K562 (cell line): ENCODE measurements around the gene ZFYVE21. TPM values are rescaled to one million over a fixed set of nuclear protein-coding genes. Genes with fewer than 3 reads are reported as not detected.
A peak's percentile ranks its signal among the peaks of the same experiment; 100 is the strongest.

Experiments
- ATAC-seq: fragments of 200-7000 bp; cut with Tn5 transposase; 3 replicates; pipeline ENCODE4 v1.9.1; 2020; ENCODE audit warnings: moderate library complexity
- BruUV-seq: library from RNA; stranded (reverse); fragments of 400-500 nt; replicated peaks from 2 replicates; lab custom pipeline; 2021; lab: Mats Ljungman, UMichigan
- CTCF ChIA-PET: fragments of 300-600 bp; formaldehyde crosslinking; extraction: SDS; loops from one replicate; lab custom pipeline; 2021; ENCODE audit warnings: low intra/inter-chr PET ratio; lab: Yijun Ruan, JAX
- POLR2A ChIA-PET: fragments of 300-600, 350-650 bp; sonication (Branson Sonifier 250); formaldehyde crosslinking; extraction: SDS; loops from one replicate; lab custom pipeline; 2021; ENCODE audit warnings: antibody characterized with exemption, inconsistent platforms; lab: Yijun Ruan, JAX
- DNase-seq, 4 experiments: peaks; one replicate each; pipeline versions ENCODE4 v3.0.0 to v3.0.0-alpha.2; 2011 to 2018; ENCODE audit warnings: low spot score in 3 of 4, mixed read lengths in 3 of 4; ENCODE audit errors: extremely low read depth in 1 of 4
- FAIRE-seq: peaks from 2 replicates; lab custom pipeline; 2011; peaks lifted over from hg19 to GRCh38; lab: Jason Lieb, UNC
- H2AFZ ChIP-seq: 2 replicates; pipeline ENCODE4 v1.6.0; 2011; ENCODE audit warnings: low read depth, low read length, control low read depth, inconsistent platforms
- H3K27ac ChIP-seq: fragments of 200-600 bp; 3 replicates; pipeline ENCODE4 v1.8.0; 2011; ENCODE audit warnings: low read depth, mild to moderate bottlenecking, control low read depth, inconsistent platforms, low read length, moderate library complexity, mixed read lengths; ENCODE audit errors: extremely low read depth
- H3K27me3 ChIP-seq, 2 experiments: fragments of 300-600 bp in 1 of 2; 2 replicates in 1 of 2; 3 replicates in 1 of 2; pipeline versions ENCODE4 v1.6.0 to v1.8.0; 2011; ENCODE audit warnings: inconsistent platforms in 2 of 2, low read length in 2 of 2, mild to moderate bottlenecking in 1 of 2, mixed read lengths in 1 of 2, moderate library complexity in 1 of 2; ENCODE audit not compliant: control insufficient read depth in 2 of 2, insufficient read depth in 2 of 2
- H3K36me3 ChIP-seq: fragments of 300-600 bp; 3 replicates; pipeline ENCODE4 v1.8.0; 2011; ENCODE audit warnings: mild to moderate bottlenecking, low read length, inconsistent platforms; ENCODE audit not compliant: control insufficient read depth, insufficient read depth
- H3K4me1 ChIP-seq, 2 experiments: fragments of 200-600 bp in 1 of 2; replicated peaks in 1 of 2; 2 replicates in 1 of 2; 3 replicates in 1 of 2; pipeline versions ENCODE4 v1.5.1 to v1.8.0; 2011; ENCODE audit warnings: inconsistent platforms in 2 of 2, low read length in 2 of 2, mild to moderate bottlenecking in 1 of 2, mixed read lengths in 1 of 2, moderate library complexity in 1 of 2; ENCODE audit not compliant: control insufficient read depth in 2 of 2, insufficient read depth in 2 of 2
- H3K4me2 ChIP-seq: 2 replicates; pipeline ENCODE4 v1.6.1; 2011; ENCODE audit warnings: low read length, control low read depth, inconsistent platforms, mixed read lengths; ENCODE audit not compliant: insufficient read depth
- H3K4me3 ChIP-seq: fragments of 200-600 bp; sonication (generic), shearing (Covaris generic); 2 replicates; pipeline ENCODE4 v1.5.1; 2016; ENCODE audit warnings: control low read depth, inconsistent platforms
- H3K79me2 ChIP-seq: fragments of 200-600 bp; 3 replicates; pipeline ENCODE4 v1.8.0; 2011; ENCODE audit warnings: low read length, inconsistent platforms; ENCODE audit not compliant: control insufficient read depth, insufficient read depth
- H3K9ac ChIP-seq, 2 experiments: 2 replicates each; pipeline versions ENCODE4 v1.6.0 to v1.6.1; 2011; ENCODE audit warnings: low read depth in 2 of 2, low read length in 2 of 2, control low read depth in 1 of 2, inconsistent platforms in 1 of 2, mild to moderate bottlenecking in 1 of 2, mixed read lengths in 1 of 2; ENCODE audit not compliant: insufficient read depth in 1 of 2
- H3K9me1 ChIP-seq: one replicate; pipeline ENCODE4 v1.6.0; 2011; ENCODE audit warnings: inconsistent platforms, mild to moderate bottlenecking, low read length, moderate library complexity; ENCODE audit not compliant: control insufficient read depth, insufficient read depth
- H3K9me3 ChIP-seq: replicated peaks from 2 replicates; pipeline ENCODE4 v1.5.1; 2011; ENCODE audit warnings: low read depth, low read length, inconsistent platforms; ENCODE audit not compliant: control insufficient read depth, insufficient read depth
- H4K20me1 ChIP-seq: replicated peaks from 2 replicates; pipeline ENCODE4 v1.6.1; 2011; ENCODE audit warnings: low read length, inconsistent platforms, mixed read lengths; ENCODE audit not compliant: control insufficient read depth, insufficient read depth
- PCBP1 ChIP-seq: fragments of 200-400 bp; formaldehyde crosslinking; IDR thresholded peaks from 2 replicates; pipeline ENCODE4 v1.6.1; 2018; ENCODE audit warnings: mild to moderate bottlenecking, low read depth, low read length; ENCODE audit not compliant: poor library complexity, severe bottlenecking
- ZNF444 ChIP-seq: fragments of 250-450 bp; sonication (Bioruptor Pico); IDR thresholded peaks from 2 replicates; pipeline ENCODE4 v1.4.0; 2020; ENCODE audit warnings: mild to moderate bottlenecking, moderate library complexity
- ZNF561 ChIP-seq: fragments of 450-650 bp; formaldehyde crosslinking; conservative IDR thresholded peaks from 2 replicates; pipeline ENCODE4 v1.4.0; 2020; ENCODE audit warnings: mild to moderate bottlenecking, moderate library complexity
- WGBS: fragments of 100-300 bp; shearing (Covaris generic); methylation state at CpG from one replicate; pipeline ENCODE4 v1.1.6; 2016; ENCODE audit warnings: low coverage, mixed read lengths; ENCODE audit not compliant: insufficient coverage; ENCODE audit errors: missing lambda C conversion rate; 5-methylcytosine and 5-hydroxymethylcytosine counted together
- in situ Hi-C: fragments of 300-500 bp; cut with MboI; formaldehyde crosslinking; loops from 4 replicates; pipeline ENCODE4 v1.15.0; 2018; ENCODE audit warnings: inconsistent platforms, mixed read lengths
- intact Hi-C: fragments of 100-400 bp; cut with micrococcal nuclease; formaldehyde crosslinking; loops from 2 replicates; pipeline ENCODE4 v1.14.2; 2022
- polyA plus RNA-seq, 8 experiments: library from polyadenylated mRNA; depleted of rRNA in 4 of 8; stranded (reverse) in 5 of 8; unstranded in 3 of 8; fragments of >200 nt; fragmentation: Nextera tagmentation in 2 of 8; fragmentation: Illumina TruSeq in 1 of 8; extraction: Ambion mirVana in 2 of 8; extraction: Trizol in 1 of 8; gene quantifications; 2 replicates each; pipeline versions ENCODE4 v1.2.1 to v1.2.3, GENCODE V29; 2011 to 2014; ENCODE audit warnings: inconsistent platforms in 1 of 8, missing spikeins in 1 of 8
- total RNA-seq, 7 experiments: library from RNA; depleted of rRNA in 6 of 7; stranded (reverse); fragments of >200 nt in 6 of 7; fragmentation: Illumina TruSeq in 2 of 7; extraction: Trizol in 2 of 7; gene quantifications; 2 replicates each; pipeline versions ENCODE4 v1.2.1 to v1.2.3, GENCODE V29; 2011 to 2021; ENCODE audit warnings: low replicate concordance in 1 of 7
- TF ChIP-seq, protein P1 (sequence below): IDR thresholded peaks from 2 replicates; pipeline ENCODE4 v1.6.1; 2011; ENCODE audit warnings: borderline replicate concordance, low read depth, mild to moderate bottlenecking, moderate library complexity, low read length; ENCODE audit not compliant: insufficient read depth, poor library complexity, severe bottlenecking
- TF ChIP-seq, protein P2 (sequence below): fragments of 450-650 bp; formaldehyde crosslinking; IDR thresholded peaks from 2 replicates; pipeline ENCODE4 v1.4.0; 2022; ENCODE audit warnings: mild to moderate bottlenecking, moderate library complexity
- TF ChIP-seq, protein P3 (sequence below): sonication (generic); formaldehyde crosslinking; IDR thresholded peaks from 2 replicates; pipeline ENCODE4 v1.8.0; 2023; ENCODE audit warnings: missing genetic modification reagents, mild to moderate bottlenecking, borderline replicate concordance
- TF ChIP-seq, protein P4 (sequence below): fragments of 200-800 bp; sonication (Bioruptor generic); IDR thresholded peaks from 2 replicates; pipeline ENCODE4 v1.6.1; 2017; ENCODE audit warnings: missing genetic modification characterization, missing compliant biosample characterization

Gene ZFYVE21
- total and polyA plus RNA-seq, 9 of the 15 experiments (the other 6 are each of a cell fraction or from before 2014, with no cell fraction given), result 0.90 to 23.1 (median 15.6) TPM

DNA sequence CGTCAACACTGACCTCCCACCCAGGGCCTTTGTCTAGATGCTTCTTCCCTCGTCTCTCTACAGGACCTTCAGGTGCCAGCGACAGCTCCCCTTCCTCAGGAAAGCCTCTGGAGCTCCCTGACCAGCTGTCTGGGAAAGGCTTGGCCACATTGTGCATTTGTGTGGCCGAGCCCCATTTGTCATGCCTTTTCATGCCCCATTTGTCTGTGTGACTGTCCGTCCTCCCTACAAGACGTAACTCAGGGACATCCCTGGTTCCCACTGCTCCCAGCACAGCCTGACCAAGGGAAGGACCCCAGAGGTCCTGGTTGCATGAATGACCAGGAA is 23.8 kb downstream of the ZFYVE21 start (continued):
- TF ChIP-seq ZNF444 (CRISPR knock-in tag), result no peak
- TF ChIP-seq, protein P1, sequence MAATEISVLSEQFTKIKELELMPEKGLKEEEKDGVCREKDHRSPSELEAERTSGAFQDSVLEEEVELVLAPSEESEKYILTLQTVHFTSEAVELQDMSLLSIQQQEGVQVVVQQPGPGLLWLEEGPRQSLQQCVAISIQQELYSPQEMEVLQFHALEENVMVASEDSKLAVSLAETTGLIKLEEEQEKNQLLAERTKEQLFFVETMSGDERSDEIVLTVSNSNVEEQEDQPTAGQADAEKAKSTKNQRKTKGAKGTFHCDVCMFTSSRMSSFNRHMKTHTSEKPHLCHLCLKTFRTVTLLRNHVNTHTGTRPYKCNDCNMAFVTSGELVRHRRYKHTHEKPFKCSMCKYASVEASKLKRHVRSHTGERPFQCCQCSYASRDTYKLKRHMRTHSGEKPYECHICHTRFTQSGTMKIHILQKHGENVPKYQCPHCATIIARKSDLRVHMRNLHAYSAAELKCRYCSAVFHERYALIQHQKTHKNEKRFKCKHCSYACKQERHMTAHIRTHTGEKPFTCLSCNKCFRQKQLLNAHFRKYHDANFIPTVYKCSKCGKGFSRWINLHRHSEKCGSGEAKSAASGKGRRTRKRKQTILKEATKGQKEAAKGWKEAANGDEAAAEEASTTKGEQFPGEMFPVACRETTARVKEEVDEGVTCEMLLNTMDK, result no peak
- TF ChIP-seq PCBP1, result no peak
- TF ChIP-seq, protein P2, sequence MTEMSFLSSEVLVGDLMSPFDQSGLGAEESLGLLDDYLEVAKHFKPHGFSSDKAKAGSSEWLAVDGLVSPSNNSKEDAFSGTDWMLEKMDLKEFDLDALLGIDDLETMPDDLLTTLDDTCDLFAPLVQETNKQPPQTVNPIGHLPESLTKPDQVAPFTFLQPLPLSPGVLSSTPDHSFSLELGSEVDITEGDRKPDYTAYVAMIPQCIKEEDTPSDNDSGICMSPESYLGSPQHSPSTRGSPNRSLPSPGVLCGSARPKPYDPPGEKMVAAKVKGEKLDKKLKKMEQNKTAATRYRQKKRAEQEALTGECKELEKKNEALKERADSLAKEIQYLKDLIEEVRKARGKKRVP (CRISPR knock-in tag), result no peak
- TF ChIP-seq ZNF561 (CRISPR knock-in tag), result no peak

DNA sequence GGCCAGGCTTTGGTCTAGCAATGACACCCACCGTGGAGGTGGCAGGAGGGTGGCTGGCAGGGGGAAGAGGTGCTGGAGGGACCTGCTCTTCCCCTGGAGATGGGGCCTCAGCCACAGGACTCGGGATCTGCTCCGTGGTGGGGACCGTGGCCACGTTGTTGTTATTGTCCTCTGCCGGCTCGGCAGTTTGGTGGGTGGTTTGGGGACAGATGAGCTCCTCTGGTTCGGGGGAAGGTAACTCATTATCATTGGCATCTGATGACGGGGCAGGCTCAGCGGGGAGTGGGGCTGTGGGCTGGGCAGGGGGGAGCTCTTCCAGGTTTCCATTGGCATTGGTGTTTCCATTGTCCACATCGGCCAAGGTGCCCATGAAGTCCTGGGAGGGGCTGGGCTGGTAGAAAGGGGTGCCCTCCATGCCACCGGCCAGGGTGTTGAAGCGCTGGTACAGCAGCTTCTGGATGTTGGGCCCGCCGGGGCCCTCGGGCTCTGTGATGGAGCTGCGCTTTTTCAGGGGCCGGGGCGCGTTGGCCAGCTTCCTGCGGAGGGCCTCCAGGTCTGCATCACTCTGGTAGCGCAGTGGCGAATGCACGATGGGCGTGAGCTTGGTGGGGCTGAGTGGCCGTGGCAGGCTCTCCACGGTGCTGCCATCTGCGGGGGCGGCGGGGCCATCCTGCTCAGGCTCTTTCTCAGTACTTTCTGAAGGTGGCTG is 24.3 kb downstream of the ZFYVE21 start:
- H3K9me3 ChIP-seq, result no peaks in the 10 kb centered on the region
- 83% methylated on average over 14 of the region's 30 CpGs for whole genome bisulfite sequencing
- H3K4me3 ChIP-seq, result no peak overlapping the region
- no peak overlapping the region for H3K27ac ChIP-seq
- peaks cover 0 to 10% of the 10 kb centered on the region in 2 experiments; a peak in 3 of 5 replicates for H3K4me1 ChIP-seq
- FAIRE-seq (no peak), DNase-seq (no peak), ATAC-seq (no peak)
- in situ Hi-C loops, result no loop called here
- ChIA-PET POLR2A (interaction anchor here (0.7 to 1.2 kb wide), 2 partner anchors 25 to 65 kb away, joined by 3 read pairs; partner anchors contain the start of genes XRCC3 and ZFYVE21), CTCF (no interaction called here)
- no peak overlapping the region for H3K4me2 ChIP-seq
- H3K79me2 ChIP-seq, result no peaks in the 10 kb centered on the region
- TF ChIP-seq, protein P3, sequence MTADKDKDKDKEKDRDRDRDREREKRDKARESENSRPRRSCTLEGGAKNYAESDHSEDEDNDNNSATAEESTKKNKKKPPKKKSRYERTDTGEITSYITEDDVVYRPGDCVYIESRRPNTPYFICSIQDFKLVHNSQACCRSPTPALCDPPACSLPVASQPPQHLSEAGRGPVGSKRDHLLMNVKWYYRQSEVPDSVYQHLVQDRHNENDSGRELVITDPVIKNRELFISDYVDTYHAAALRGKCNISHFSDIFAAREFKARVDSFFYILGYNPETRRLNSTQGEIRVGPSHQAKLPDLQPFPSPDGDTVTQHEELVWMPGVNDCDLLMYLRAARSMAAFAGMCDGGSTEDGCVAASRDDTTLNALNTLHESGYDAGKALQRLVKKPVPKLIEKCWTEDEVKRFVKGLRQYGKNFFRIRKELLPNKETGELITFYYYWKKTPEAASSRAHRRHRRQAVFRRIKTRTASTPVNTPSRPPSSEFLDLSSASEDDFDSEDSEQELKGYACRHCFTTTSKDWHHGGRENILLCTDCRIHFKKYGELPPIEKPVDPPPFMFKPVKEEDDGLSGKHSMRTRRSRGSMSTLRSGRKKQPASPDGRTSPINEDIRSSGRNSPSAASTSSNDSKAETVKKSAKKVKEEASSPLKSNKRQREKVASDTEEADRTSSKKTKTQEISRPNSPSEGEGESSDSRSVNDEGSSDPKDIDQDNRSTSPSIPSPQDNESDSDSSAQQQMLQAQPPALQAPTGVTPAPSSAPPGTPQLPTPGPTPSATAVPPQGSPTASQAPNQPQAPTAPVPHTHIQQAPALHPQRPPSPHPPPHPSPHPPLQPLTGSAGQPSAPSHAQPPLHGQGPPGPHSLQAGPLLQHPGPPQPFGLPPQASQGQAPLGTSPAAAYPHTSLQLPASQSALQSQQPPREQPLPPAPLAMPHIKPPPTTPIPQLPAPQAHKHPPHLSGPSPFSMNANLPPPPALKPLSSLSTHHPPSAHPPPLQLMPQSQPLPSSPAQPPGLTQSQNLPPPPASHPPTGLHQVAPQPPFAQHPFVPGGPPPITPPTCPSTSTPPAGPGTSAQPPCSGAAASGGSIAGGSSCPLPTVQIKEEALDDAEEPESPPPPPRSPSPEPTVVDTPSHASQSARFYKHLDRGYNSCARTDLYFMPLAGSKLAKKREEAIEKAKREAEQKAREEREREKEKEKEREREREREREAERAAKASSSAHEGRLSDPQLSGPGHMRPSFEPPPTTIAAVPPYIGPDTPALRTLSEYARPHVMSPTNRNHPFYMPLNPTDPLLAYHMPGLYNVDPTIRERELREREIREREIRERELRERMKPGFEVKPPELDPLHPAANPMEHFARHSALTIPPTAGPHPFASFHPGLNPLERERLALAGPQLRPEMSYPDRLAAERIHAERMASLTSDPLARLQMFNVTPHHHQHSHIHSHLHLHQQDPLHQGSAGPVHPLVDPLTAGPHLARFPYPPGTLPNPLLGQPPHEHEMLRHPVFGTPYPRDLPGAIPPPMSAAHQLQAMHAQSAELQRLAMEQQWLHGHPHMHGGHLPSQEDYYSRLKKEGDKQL (CRISPR knock-in tag), result no peak
- TF ChIP-seq, protein P4, sequence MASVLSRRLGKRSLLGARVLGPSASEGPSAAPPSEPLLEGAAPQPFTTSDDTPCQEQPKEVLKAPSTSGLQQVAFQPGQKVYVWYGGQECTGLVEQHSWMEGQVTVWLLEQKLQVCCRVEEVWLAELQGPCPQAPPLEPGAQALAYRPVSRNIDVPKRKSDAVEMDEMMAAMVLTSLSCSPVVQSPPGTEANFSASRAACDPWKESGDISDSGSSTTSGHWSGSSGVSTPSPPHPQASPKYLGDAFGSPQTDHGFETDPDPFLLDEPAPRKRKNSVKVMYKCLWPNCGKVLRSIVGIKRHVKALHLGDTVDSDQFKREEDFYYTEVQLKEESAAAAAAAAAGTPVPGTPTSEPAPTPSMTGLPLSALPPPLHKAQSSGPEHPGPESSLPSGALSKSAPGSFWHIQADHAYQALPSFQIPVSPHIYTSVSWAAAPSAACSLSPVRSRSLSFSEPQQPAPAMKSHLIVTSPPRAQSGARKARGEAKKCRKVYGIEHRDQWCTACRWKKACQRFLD (CRISPR knock-in tag), result no peak
- H4K20me1 ChIP-seq, result no peaks in the 10 kb centered on the region
- intact Hi-C loops, result no loop called here
- no peaks in the 10 kb centered on the region for H3K36me3 ChIP-seq
- BruUV-seq, result no TSS peak
- no peak overlapping the region for H2AFZ ChIP-seq
- no peaks in the 10 kb centered on the region for H3K9me1 ChIP-seq
- H3K9ac ChIP-seq, result peak overlapping the region in 1 of 2 experiments; percentile 17; a peak in 1 of 4 replicates
- H3K27me3 ChIP-seq, result peaks cover 0 to 19% of the 10 kb centered on the region in 2 experiments; a peak in 2 of 5 replicates
